Body of pancreas (tissue), 4 donors: ENCODE measurements around the gene ST8SIA5.

Experiments
- CTCF ChIP-seq, 7 experiments: fragments of 450-650 bp in 4 of 7; fragments of 200-600 bp in 3 of 7; sonication (generic) in 3 of 7; IDR thresholded peaks; one replicate each; pipeline ENCODE4 v1.5.1; 2016 to 2019; ENCODE audit warnings: antibody characterized with exemption in 7 of 7
- POLR2A ChIP-seq, 3 donors: fragments of 450-650 bp; IDR thresholded peaks; one replicate each; pipeline ENCODE4 v1.6.1; 2016; ENCODE audit warnings: antibody characterized with exemption in 3 of 3, mild to moderate bottlenecking in 2 of 3

GRCh38 chr18:46622999-46623398, 133.9 kb downstream of the ST8SIA5 start:
- no peak for TF ChIP-seq CTCF (IDR thresholded peaks at IDR 0.05)
- TF ChIP-seq POLR2A (IDR thresholded peaks at IDR 0.05): no peak
